Fibroblast of lung (primary cell): ENCODE results near the gene KDM2A.

Experiments used
- EZH2 ChIP-seq: IDR thresholded peaks from 2 replicates; pipeline ENCODE4 v1.5.1; 2012; ENCODE audit warnings: low read length, control low read depth, mild to moderate bottlenecking; ENCODE audit errors: missing control alignments
- TF ChIP-seq, protein P1 (sequence below), 2 donors: IDR thresholded peaks in 1 of 2; conservative IDR thresholded peaks in 1 of 2; 1 replicate in 1 of 2; 2 replicates in 1 of 2; pipeline ENCODE4 v1.5.1; 2011 to 2012; ENCODE audit warnings: low read length in 2 of 2, control low read depth in 1 of 2, inconsistent platforms in 1 of 2, low read depth in 1 of 2, mild to moderate bottlenecking in 1 of 2

DNA sequence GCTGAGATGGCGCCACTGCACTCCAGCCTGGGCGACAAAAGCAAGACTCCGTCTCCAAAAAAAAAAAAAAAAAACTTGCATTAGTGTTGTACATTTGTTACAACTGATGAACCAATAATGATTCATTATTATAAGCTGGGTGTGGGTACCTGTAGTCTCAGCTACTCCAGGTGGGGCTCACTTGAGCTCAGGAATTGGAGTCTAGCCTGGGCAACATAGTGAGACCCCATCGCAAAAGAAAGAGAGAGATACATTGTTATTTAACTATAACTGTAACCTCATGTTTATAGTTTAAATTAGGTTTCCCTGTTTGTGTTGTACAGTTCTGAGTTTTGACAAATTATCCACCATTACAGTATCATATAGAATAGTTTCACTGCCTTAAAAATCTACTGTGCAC is 38.6 kb downstream of the KDM2A start:
- TF ChIP-seq, protein P1, sequence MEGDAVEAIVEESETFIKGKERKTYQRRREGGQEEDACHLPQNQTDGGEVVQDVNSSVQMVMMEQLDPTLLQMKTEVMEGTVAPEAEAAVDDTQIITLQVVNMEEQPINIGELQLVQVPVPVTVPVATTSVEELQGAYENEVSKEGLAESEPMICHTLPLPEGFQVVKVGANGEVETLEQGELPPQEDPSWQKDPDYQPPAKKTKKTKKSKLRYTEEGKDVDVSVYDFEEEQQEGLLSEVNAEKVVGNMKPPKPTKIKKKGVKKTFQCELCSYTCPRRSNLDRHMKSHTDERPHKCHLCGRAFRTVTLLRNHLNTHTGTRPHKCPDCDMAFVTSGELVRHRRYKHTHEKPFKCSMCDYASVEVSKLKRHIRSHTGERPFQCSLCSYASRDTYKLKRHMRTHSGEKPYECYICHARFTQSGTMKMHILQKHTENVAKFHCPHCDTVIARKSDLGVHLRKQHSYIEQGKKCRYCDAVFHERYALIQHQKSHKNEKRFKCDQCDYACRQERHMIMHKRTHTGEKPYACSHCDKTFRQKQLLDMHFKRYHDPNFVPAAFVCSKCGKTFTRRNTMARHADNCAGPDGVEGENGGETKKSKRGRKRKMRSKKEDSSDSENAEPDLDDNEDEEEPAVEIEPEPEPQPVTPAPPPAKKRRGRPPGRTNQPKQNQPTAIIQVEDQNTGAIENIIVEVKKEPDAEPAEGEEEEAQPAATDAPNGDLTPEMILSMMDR (conservative IDR thresholded peaks at IDR 0.05 in 1 of 2, IDR thresholded peaks at IDR 0.05 in 1 of 2; ENCODE audit: low read depth in 1 of 2, low read length in 2 of 2): no peak
- no peak for TF ChIP-seq EZH2
